B cell (primary cell): ENCODE measurements around the gene RBBP8NL.

Experiments
- EZH2 ChIP-seq: IDR thresholded peaks from 2 replicates; pipeline ENCODE4 v1.6.1; 2012; ENCODE audit warnings: borderline replicate concordance, low read depth, mild to moderate bottlenecking, moderate library complexity, low read length; ENCODE audit not compliant: insufficient read depth, poor library complexity, severe bottlenecking
- TF ChIP-seq, protein P1 (sequence below): fragments of 200-600 bp; IDR thresholded peaks from one replicate; pipeline ENCODE4 v1.8.0; 2022; ENCODE audit warnings: antibody characterized with exemption, mild to moderate bottlenecking

DNA sequence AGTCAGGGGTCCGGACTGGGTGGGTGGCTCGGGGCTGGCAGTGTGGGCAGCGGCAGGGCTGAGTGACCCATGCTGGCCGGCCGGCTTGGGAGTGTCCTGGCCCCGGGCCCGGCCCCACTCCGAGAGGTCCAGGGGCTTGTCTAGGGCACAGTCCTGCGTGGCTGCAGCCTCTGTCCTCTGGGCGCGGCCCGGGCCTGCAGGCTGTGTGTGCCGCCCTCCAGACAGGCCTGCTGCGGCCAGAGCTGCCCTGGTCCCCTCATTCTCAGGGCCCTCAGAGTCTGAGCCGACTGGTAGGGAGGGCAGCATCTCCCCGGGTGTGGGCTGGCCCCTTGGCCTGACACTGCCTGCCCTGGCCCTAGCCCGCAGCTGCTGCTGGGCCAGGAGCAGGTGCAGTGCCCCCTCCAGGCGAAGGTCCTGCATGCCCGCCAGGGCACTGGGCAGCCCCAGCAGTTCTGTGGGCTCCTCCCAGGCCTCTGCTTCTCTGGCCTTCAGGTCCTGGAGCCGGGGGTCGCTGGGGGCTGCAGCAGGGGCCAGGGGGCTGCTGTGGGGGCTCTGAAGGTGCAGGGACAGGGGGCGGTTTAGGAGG is 13.3 kb downstream of the RBBP8NL start:
- TF ChIP-seq, protein P1, sequence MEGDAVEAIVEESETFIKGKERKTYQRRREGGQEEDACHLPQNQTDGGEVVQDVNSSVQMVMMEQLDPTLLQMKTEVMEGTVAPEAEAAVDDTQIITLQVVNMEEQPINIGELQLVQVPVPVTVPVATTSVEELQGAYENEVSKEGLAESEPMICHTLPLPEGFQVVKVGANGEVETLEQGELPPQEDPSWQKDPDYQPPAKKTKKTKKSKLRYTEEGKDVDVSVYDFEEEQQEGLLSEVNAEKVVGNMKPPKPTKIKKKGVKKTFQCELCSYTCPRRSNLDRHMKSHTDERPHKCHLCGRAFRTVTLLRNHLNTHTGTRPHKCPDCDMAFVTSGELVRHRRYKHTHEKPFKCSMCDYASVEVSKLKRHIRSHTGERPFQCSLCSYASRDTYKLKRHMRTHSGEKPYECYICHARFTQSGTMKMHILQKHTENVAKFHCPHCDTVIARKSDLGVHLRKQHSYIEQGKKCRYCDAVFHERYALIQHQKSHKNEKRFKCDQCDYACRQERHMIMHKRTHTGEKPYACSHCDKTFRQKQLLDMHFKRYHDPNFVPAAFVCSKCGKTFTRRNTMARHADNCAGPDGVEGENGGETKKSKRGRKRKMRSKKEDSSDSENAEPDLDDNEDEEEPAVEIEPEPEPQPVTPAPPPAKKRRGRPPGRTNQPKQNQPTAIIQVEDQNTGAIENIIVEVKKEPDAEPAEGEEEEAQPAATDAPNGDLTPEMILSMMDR, result no peak
- no peak for TF ChIP-seq EZH2
